Esophagus squamous epithelium (tissue), 5 donors: Measurements from ENCODE around the gene PRXL2C. TPM values are rescaled to one million over a fixed set of nuclear protein-coding genes. Genes with fewer than 3 reads are reported as not detected.
"Not testable (repeated sequence)": the region's sequence is repeated elsewhere in the genome, so short reads cannot be mapped to it uniquely, and the experiment has no call there.

ENCODE experiments used
- DNase-seq: peaks from one replicate; lab custom pipeline; 2025; lab: John Stamatoyannopoulos, UW
- H3K27ac ChIP-seq, 4 donors: fragments of 200-600 bp; sonication (generic); one replicate each; pipeline ENCODE4 v1.5.1; 2016 to 2019; ENCODE audit warnings: mild to moderate bottlenecking in 1 of 4
- H3K27me3 ChIP-seq, 4 donors: fragments of 200-600 bp; sonication (generic); 1 replicate in 3 of 4; 2 replicates in 1 of 4; pipeline versions ENCODE4 v1.5.1 to v1.6.0; 2017 to 2021; ENCODE audit warnings: antibody characterized with exemption in 1 of 4
- H3K36me3 ChIP-seq, 3 donors: fragments of 200-600 bp; sonication (generic); one replicate each; pipeline ENCODE4 v1.5.1; 2016 to 2019
- H3K4me1 ChIP-seq, 3 donors: fragments of 200-600 bp; sonication (generic); one replicate each; pipeline ENCODE4 v1.5.1; 2017 to 2019
- H3K4me3 ChIP-seq, 4 donors: fragments of 200-600 bp; sonication (generic); 1 replicate in 3 of 4; 2 replicates in 1 of 4; pipeline ENCODE4 v1.5.1; 2016 to 2019; ENCODE audit warnings: mild to moderate bottlenecking in 2 of 4, moderate library complexity in 1 of 4
- H3K9me3 ChIP-seq, 3 donors: fragments of 200-600 bp; sonication (generic); one replicate each; pipeline ENCODE4 v1.5.1; 2016 to 2019
- CTCF ChIP-seq, 6 experiments: fragments of 450-650 bp in 4 of 6; fragments of 200-600 bp in 2 of 6; sonication (generic) in 2 of 6; IDR thresholded peaks; one replicate each; pipeline ENCODE4 v1.5.1; 2016 to 2019; ENCODE audit warnings: antibody characterized with exemption in 6 of 6, mild to moderate bottlenecking in 4 of 6, moderate library complexity in 4 of 6
- POLR2A ChIP-seq, 4 donors: fragments of 450-650 bp; IDR thresholded peaks; one replicate each; pipeline ENCODE4 v1.6.1; 2017; ENCODE audit warnings: antibody characterized with exemption in 4 of 4, mild to moderate bottlenecking in 4 of 4, moderate library complexity in 3 of 4
- WGBS, 2 donors: methylation state at CpG; one replicate each; pipeline ENCODE4 v1.1.5; 2018; 5-methylcytosine and 5-hydroxymethylcytosine counted together
- intact Hi-C: fragments of 100-400 bp; cut with DNase I; formaldehyde crosslinking; loops from one replicate; pipeline ENCODE4 v1.15.0; 2022
- total RNA-seq, 4 donors: library from RNA; depleted of rRNA; stranded (reverse); fragments of >200 nt; gene quantifications; one replicate each; pipeline ENCODE4 v1.1.0, GENCODE V29; 2016
- donor health status: DM: yes; HTN: yes; CAD: no.

The PRXL2C gene
- 10 to 100 TPM in 1 of 4 donors, 1 to 10 TPM in 2, under 1 TPM in 1; 0.95 to 12.2 (median 5.6) TPM for total RNA-seq

GRCh38 chr9:96655198-96655851 lies at the start of gene PRXL2C:
PRXL2C (minus strand) TSS chr9:96655317; CDS start chr9:96655281, 36 bp downstream.
- DNase-seq, result peak; percentile 24
- intact Hi-C loops, result no loop called here
- H3K4me1 ChIP-seq, result peaks cover 0 to 37% (median 5%) of the 10 kb centered on the region in 3 donors
- H3K9me3 ChIP-seq, result no peaks in the 10 kb centered on the region
- 7 to 8% methylated on average over 14 of the region's 57 CpGs for WGBS, 2 donors
- peak within 1 kb of the TSS; percentile 88 to 100 (median 96) for H3K27ac ChIP-seq
- H3K4me3 ChIP-seq, result peak within 1 kb of the TSS; percentile 52 to 89 (median 64)
- H3K27me3 ChIP-seq, result no peaks in the 10 kb centered on the region
- H3K36me3 ChIP-seq, result peaks cover 0 to 12% (median 1%) of the 10 kb centered on the region in 3 donors
- TF ChIP-seq POLR2A (IDR thresholded peaks at IDR 0.05) (peak in 1 of 4 donors; percentile 27), CTCF (IDR thresholded peaks at IDR 0.05) (no peak)

- 97% methylated on average over 6 of the region's 30 CpGs; no CpG with 5 or more reads in 1 of the 2 donors for WGBS, 2 donors
- H3K4me3 ChIP-seq, H3K36me3 ChIP-seq, intact Hi-C loops, H3K4me1 ChIP-seq, DNase-seq, H3K27ac ChIP-seq, H3K27me3 ChIP-seq: not testable (repeated sequence)
- peaks cover 0 to 23% (median 0%) of the 10 kb centered on the region in 3 donors for H3K9me3 ChIP-seq
Observed at GRCh38 chr9:96700721-96701375, 45.7 kb upstream of the PRXL2C start.

GRCh38 chr9:96691326-96691725 lies 36.2 kb upstream of the PRXL2C start:
- intact Hi-C loops, result no loop called here
- no peak for TF ChIP-seq POLR2A (IDR thresholded peaks at IDR 0.05)
- TF ChIP-seq CTCF (IDR thresholded peaks at IDR 0.05), result no peak
- H3K27me3 ChIP-seq, result no peaks in the 10 kb centered on the region

GRCh38 chr9:96688745-96689464 lies 33.8 kb upstream of the PRXL2C start:
- Histone ChIP-seq H3K4me3 (no peak overlapping the region), H3K9me3 (peaks cover 0 to 22% (median 0%) of the 10 kb centered on the region in 3 donors), H3K36me3 (no peaks in the 10 kb centered on the region), H3K27ac (no peak overlapping the region), H3K4me1 (peaks cover 3 to 22% (median 4%) of the 10 kb centered on the region in 3 donors), H3K27me3 (no peaks in the 10 kb centered on the region)
- TF ChIP-seq POLR2A (IDR thresholded peaks at IDR 0.05), result no peak
- no peak for TF ChIP-seq CTCF (IDR thresholded peaks at IDR 0.05)
- WGBS, 2 donors, result 72 to 74% methylated on average over 8 of the region's 8 CpGs
- DNase-seq, result no peak
- intact Hi-C loops, result no loop called here

More at GRCh38 chr9:96691326-96691725, 36.2 kb upstream of the PRXL2C start:
- no peak overlapping the region for H3K27ac ChIP-seq
- no peak for DNase-seq
- WGBS, 2 donors, result 56% methylated on average over 1 of the region's 1 CpG; no CpG with 5 or more reads in 1 of the 2 donors
- no peak overlapping the region for H3K4me3 ChIP-seq
- peaks cover 0 to 35% (median 0%) of the 10 kb centered on the region in 3 donors for H3K9me3 ChIP-seq
- H3K36me3 ChIP-seq, result no peaks in the 10 kb centered on the region
- H3K4me1 ChIP-seq, result peaks cover under 1 to 19% (median 2%) of the 10 kb centered on the region in 3 donors

GRCh38 chr9:96688187-96688586 lies 33.1 kb upstream of the PRXL2C start:
- Histone ChIP-seq H3K4me1 (peaks cover 3 to 22% (median 4%) of the 10 kb centered on the region in 3 donors), H3K27me3 (no peaks in the 10 kb centered on the region), H3K27ac (no peak overlapping the region), H3K4me3 (no peak overlapping the region), H3K36me3 (no peaks in the 10 kb centered on the region), H3K9me3 (peaks cover 0 to 16% (median 0%) of the 10 kb centered on the region in 3 donors)
- no peak for DNase-seq
- 83 to 86% methylated on average over 5 of the region's 5 CpGs for WGBS, 2 donors
- no peak for TF ChIP-seq CTCF (IDR thresholded peaks at IDR 0.05)
- TF ChIP-seq POLR2A (IDR thresholded peaks at IDR 0.05), result no peak
- intact Hi-C loops, result no loop called here
